HepG2 (cell line): Measurements from ENCODE around the gene HES3. TPM values are rescaled to one million over a fixed set of nuclear protein-coding genes. Genes with fewer than 3 reads are reported as not detected.

Source experiments
- FOSL2 ChIP-seq: sonication (generic); formaldehyde crosslinking; IDR thresholded peaks from 2 replicates; pipeline ENCODE4 v1.4.0; 2020; ENCODE audit warnings: missing genetic modification reagents
- HCFC1 ChIP-seq: fragments of 150-350 bp; IDR thresholded peaks from 2 replicates; pipeline ENCODE4 v1.6.1; 2014; ENCODE audit warnings: low read depth, low read length
- HNRNPUL1 ChIP-seq: fragments of 200-400 bp; formaldehyde crosslinking; IDR thresholded peaks from 2 replicates; pipeline ENCODE4 v1.6.1; 2017; ENCODE audit warnings: low read depth, mild to moderate bottlenecking, low read length, moderate library complexity
- KLF16 ChIP-seq, 2 experiments: sonication (generic) in 1 of 2; formaldehyde crosslinking in 1 of 2; IDR thresholded peaks; 2 replicates each; pipeline versions ENCODE4 v1.6.1 to v1.8.0; 2016 to 2023; ENCODE audit warnings: missing genetic modification reagents in 2 of 2, missing compliant biosample characterization in 1 of 2
- MED13 ChIP-seq: sonication (generic); formaldehyde crosslinking; IDR thresholded peaks from 2 replicates; pipeline ENCODE4 v1.5.0; 2020; ENCODE audit warnings: missing genetic modification reagents
- MEIS1 ChIP-seq: sonication (generic); formaldehyde crosslinking; IDR thresholded peaks from 2 replicates; pipeline ENCODE4 v1.9.0; 2021; ENCODE audit warnings: mild to moderate bottlenecking, missing genetic modification reagents, moderate library complexity, borderline replicate concordance
- NONO ChIP-seq, 2 experiments: fragments of 450-650 bp in 1 of 2; sonication (generic) in 1 of 2; formaldehyde crosslinking in 1 of 2; IDR thresholded peaks in 1 of 2; conservative IDR thresholded peaks in 1 of 2; 2 replicates each; pipeline versions ENCODE4 v1.6.1 to v1.8.0; 2017 to 2022; ENCODE audit warnings: mild to moderate bottlenecking in 1 of 2, missing genetic modification reagents in 1 of 2, moderate library complexity in 1 of 2
- NR2F1 ChIP-seq, 2 experiments: fragments of 450-650 bp in 1 of 2; formaldehyde crosslinking in 1 of 2; IDR thresholded peaks; 2 replicates each; pipeline versions ENCODE4 v1.5.0 to v1.6.1; 2016 to 2020; ENCODE audit warnings: mild to moderate bottlenecking in 1 of 2, missing compliant biosample characterization in 1 of 2, missing genetic modification reagents in 1 of 2, moderate library complexity in 1 of 2
- RBFOX2 ChIP-seq: fragments of 200-400 bp; formaldehyde crosslinking; IDR thresholded peaks from 2 replicates; pipeline ENCODE4 v1.6.1; 2017; ENCODE audit warnings: low read depth, mild to moderate bottlenecking, low read length
- RFX1 ChIP-seq: fragments of 450-650 bp; IDR thresholded peaks from 2 replicates; pipeline ENCODE4 v1.6.1; 2017
- SIN3A ChIP-seq: IDR thresholded peaks from 2 replicates; pipeline ENCODE4 v1.6.1; 2011; ENCODE audit warnings: low read depth, mild to moderate bottlenecking, control low read depth, low read length, borderline replicate concordance
- SMAD3 ChIP-seq: sonication (generic); formaldehyde crosslinking; IDR thresholded peaks from 2 replicates; pipeline ENCODE4 v1.4.0; 2020; ENCODE audit warnings: missing genetic modification reagents
- TARDBP ChIP-seq: sonication (generic); formaldehyde crosslinking; IDR thresholded peaks from 2 replicates; pipeline ENCODE4 v1.8.0; 2022; ENCODE audit warnings: mild to moderate bottlenecking, missing genetic modification reagents
- TEAD2 ChIP-seq: sonication (generic); formaldehyde crosslinking; IDR thresholded peaks from 2 replicates; pipeline ENCODE4 v1.9.0; 2021; ENCODE audit warnings: missing genetic modification reagents
- ZIK1 ChIP-seq: sonication (generic); formaldehyde crosslinking; IDR thresholded peaks from 2 replicates; pipeline ENCODE4 v1.5.0; 2020; ENCODE audit warnings: mild to moderate bottlenecking, low read depth, missing genetic modification reagents, borderline replicate concordance
- ZNF350 ChIP-seq: sonication (generic); formaldehyde crosslinking; IDR thresholded peaks from 2 replicates; pipeline ENCODE4 v1.4.0; 2020; ENCODE audit warnings: mild to moderate bottlenecking, low read depth, missing genetic modification reagents, borderline replicate concordance
- ZSCAN25 ChIP-seq: sonication (generic); formaldehyde crosslinking; IDR thresholded peaks from 2 replicates; pipeline ENCODE4 v1.8.0; 2022; ENCODE audit warnings: mild to moderate bottlenecking, missing genetic modification reagents
- polyA plus RNA-seq, 8 experiments: library from polyadenylated mRNA; depleted of rRNA in 3 of 8; stranded (reverse) in 7 of 8; unstranded in 1 of 8; fragments of >200 nt; fragmentation: Illumina TruSeq in 4 of 8; extraction: Trizol in 4 of 8; gene quantifications; 2 replicates each; pipeline versions ENCODE4 v1.2.1 to v1.2.3, GENCODE V29; 2011 to 2016; ENCODE audit warnings: low read depth in 4 of 8, missing spikeins in 1 of 8, mixed read lengths in 1 of 8; ENCODE audit not compliant: insufficient read depth in 1 of 8
- total RNA-seq, 5 experiments: library from RNA; depleted of rRNA; stranded (reverse); fragments of >200 nt; fragmentation: Illumina TruSeq; extraction: Trizol; gene quantifications; 2 replicates each; pipeline ENCODE4 v1.2.3, GENCODE V29; 2016; ENCODE audit warnings: low read depth in 1 of 5
- TF ChIP-seq, protein P1 (sequence below): sonication (generic); formaldehyde crosslinking; IDR thresholded peaks from 2 replicates; pipeline ENCODE4 v1.8.0; 2022; ENCODE audit warnings: mild to moderate bottlenecking, missing genetic modification reagents, borderline replicate concordance
- TF ChIP-seq, protein P2 (sequence below): sonication (generic); formaldehyde crosslinking; IDR thresholded peaks from 2 replicates; pipeline ENCODE4 v1.8.0; 2022; ENCODE audit warnings: missing genetic modification reagents, mild to moderate bottlenecking, inconsistent platforms, borderline replicate concordance
- TF ChIP-seq, protein P3 (sequence below): sonication (generic); formaldehyde crosslinking; IDR thresholded peaks from 2 replicates; pipeline ENCODE4 v1.4.0; 2020; ENCODE audit warnings: missing genetic modification reagents
- TF ChIP-seq, protein P4 (sequence below): sonication (generic); formaldehyde crosslinking; IDR thresholded peaks from 2 replicates; pipeline ENCODE4 v1.5.0; 2020; ENCODE audit warnings: missing genetic modification reagents
- TF ChIP-seq, protein P5 (sequence below): sonication (generic); formaldehyde crosslinking; IDR thresholded peaks from 2 replicates; pipeline ENCODE4 v1.4.0; 2020; ENCODE audit warnings: low read depth, mild to moderate bottlenecking, missing genetic modification reagents

Gene HES3
- total and polyA plus RNA-seq, 2 of the 13 experiments (the other 11 are each of a cell fraction or from before 2014, with no cell fraction given): not detected

DNA sequence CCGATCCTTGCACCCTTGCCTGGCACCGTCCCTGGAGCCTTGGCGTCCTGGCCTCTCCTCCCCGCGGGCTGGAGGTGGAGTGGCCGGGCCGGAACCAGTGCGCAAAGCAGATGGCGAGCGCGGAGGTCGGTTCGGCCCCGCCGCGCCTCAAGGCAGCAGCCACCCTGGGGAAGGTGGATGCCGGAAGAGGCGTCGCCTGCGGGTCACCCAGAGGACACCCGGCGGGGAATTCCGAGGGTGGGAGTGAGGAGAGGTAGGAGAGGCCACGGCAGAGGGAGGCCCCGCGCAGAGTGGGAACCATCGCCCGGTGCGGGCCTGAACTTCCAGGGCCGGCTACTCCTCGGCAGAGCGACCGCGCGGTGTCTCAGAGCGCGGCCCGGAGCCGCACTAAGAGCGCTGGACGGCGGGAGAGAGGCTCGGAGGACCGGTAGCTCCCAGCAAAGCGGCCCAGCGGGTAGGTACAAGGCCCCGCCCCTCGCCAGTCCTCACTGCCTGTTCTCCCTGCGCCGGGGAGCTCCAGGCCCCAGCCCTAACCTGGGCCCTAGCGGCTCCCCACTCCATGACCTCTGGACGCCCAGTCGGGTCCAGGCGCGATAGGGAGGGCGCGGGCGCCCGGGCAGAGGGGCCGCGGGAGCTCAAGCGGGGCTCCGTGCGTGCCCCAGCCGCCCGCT, 38.0 kb upstream of the HES3 start, which contains the start of gene RNF207 (continued):
- TF ChIP-seq, protein P1, sequence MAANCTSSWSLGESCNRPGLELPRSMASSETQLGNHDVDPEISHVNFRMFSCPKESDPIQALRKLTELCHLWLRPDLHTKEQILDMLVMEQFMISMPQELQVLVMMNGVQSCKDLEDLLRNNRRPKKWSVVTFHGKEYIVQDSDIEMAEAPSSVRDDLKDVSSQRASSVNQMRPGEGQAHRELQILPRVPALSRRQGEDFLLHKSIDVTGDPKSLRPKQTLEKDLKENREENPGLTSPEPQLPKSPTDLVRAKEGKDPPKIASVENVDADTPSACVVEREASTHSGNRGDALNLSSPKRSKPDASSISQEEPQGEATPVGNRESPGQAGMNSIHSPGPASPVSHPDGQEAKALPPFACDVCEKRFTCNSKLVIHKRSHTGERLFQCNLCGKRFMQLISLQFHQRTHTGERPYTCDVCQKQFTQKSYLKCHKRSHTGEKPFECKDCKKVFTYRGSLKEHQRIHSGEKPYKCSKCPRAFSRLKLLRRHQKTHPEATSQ: peak; percentile 54; the same call in 1 of the 2 replicates
- TF ChIP-seq ZIK1 (peak; percentile 69; the same call in 1 of the 2 replicates), TARDBP (CRISPR knock-in tag) (peak; percentile 63; the same call in 1 of the 2 replicates), MED13 (CRISPR knock-in tag) (no peak; the same call in 1 of the 2 replicates), TEAD2 (CRISPR knock-in tag) (0 out of 2 replicates have a peak, but pooled peaks have one; percentile 59), FOSL2 (CRISPR knock-in tag) (no peak), ZNF350 (peak; percentile 83), RFX1 (no peak), RBFOX2 (peak; percentile 91), SIN3A (0 out of 2 replicates have a peak, but pooled peaks have one; percentile 44), MEIS1 (CRISPR knock-in tag) (peak; percentile 94), ZSCAN25 (peak; percentile 72; the same call in 1 of the 2 replicates), SMAD3 (CRISPR knock-in tag) (0 out of 2 replicates have a peak, but pooled peaks have one; percentile 27), HCFC1 (no peak), NONO (IDR thresholded peaks at IDR 0.05) (no peak), NONO (CRISPR knock-in tag; conservative IDR thresholded peaks at IDR 0.05) (peak; percentile 62; the same call in 1 of the 2 replicates), KLF16 (CRISPR knock-in tag; IDR thresholded peaks at IDR 0.05) (peak in 1 of 2 experiments; percentile 55; a peak in 1 of 4 replicates), NR2F1 (CRISPR knock-in tag; IDR thresholded peaks at IDR 0.05) (0 out of 4 replicates have a peak, but pooled peaks of 1 of the 2 experiments have one; percentile 16), HNRNPUL1 (peak; percentile 39; the same call in 1 of the 2 replicates)
- TF ChIP-seq, protein P2, sequence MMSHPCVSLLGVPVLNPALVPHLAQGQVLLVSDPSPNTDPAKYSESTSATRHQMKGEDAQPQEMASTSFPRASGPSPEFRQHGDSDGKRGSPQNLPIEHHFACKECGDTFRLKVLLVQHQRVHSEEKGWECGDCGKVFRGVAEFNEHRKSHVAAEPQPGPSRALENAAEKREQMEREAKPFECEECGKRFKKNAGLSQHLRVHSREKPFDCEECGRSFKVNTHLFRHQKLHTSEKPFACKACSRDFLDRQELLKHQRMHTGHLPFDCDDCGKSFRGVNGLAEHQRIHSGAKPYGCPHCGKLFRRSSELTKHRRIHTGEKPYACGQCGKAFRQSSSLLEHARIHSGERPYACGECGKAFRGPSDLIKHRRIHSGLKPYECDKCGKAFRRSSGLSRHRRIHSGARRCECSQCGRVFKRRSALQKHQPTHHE (CRISPR knock-in tag): no peak
- TF ChIP-seq, protein P3, sequence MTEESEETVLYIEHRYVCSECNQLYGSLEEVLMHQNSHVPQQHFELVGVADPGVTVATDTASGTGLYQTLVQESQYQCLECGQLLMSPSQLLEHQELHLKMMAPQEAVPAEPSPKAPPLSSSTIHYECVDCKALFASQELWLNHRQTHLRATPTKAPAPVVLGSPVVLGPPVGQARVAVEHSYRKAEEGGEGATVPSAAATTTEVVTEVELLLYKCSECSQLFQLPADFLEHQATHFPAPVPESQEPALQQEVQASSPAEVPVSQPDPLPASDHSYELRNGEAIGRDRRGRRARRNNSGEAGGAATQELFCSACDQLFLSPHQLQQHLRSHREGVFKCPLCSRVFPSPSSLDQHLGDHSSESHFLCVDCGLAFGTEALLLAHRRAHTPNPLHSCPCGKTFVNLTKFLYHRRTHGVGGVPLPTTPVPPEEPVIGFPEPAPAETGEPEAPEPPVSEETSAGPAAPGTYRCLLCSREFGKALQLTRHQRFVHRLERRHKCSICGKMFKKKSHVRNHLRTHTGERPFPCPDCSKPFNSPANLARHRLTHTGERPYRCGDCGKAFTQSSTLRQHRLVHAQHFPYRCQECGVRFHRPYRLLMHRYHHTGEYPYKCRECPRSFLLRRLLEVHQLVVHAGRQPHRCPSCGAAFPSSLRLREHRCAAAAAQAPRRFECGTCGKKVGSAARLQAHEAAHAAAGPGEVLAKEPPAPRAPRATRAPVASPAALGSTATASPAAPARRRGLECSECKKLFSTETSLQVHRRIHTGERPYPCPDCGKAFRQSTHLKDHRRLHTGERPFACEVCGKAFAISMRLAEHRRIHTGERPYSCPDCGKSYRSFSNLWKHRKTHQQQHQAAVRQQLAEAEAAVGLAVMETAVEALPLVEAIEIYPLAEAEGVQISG (CRISPR knock-in tag): peak; percentile 76
- TF ChIP-seq, protein P4, sequence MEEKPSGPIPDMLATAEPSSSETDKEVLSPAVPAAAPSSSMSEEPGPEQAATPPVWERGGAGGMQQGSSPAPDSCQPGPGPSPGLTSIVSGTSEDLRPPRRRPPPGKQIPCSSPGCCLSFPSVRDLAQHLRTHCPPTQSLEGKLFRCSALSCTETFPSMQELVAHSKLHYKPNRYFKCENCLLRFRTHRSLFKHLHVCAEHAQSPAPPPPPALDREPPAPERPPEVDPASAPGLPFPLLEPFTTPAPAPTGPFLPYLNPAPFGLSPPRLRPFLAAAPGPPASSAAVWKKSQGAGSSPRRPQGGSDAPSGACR (CRISPR knock-in tag): peak; percentile 94
- TF ChIP-seq, protein P5, sequence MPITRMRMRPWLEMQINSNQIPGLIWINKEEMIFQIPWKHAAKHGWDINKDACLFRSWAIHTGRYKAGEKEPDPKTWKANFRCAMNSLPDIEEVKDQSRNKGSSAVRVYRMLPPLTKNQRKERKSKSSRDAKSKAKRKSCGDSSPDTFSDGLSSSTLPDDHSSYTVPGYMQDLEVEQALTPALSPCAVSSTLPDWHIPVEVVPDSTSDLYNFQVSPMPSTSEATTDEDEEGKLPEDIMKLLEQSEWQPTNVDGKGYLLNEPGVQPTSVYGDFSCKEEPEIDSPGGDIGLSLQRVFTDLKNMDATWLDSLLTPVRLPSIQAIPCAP (CRISPR knock-in tag): no peak
